K562 (cell line): Measurements from ENCODE around the gene MYO3B. TPM values are rescaled to one million over a fixed set of nuclear protein-coding genes. Genes with fewer than 3 reads are reported as not detected.

Experiments
- ATAC-seq: fragments of 200-7000 bp; cut with Tn5 transposase; 3 replicates; pipeline ENCODE4 v1.9.1; 2020; ENCODE audit warnings: moderate library complexity
- BruUV-seq: library from RNA; stranded (reverse); fragments of 400-500 nt; replicated peaks from 2 replicates; lab custom pipeline; 2021; lab: Mats Ljungman, UMichigan
- CTCF ChIA-PET: fragments of 300-600 bp; formaldehyde crosslinking; extraction: SDS; loops from one replicate; lab custom pipeline; 2021; ENCODE audit warnings: low intra/inter-chr PET ratio; lab: Yijun Ruan, JAX
- POLR2A ChIA-PET: fragments of 300-600, 350-650 bp; sonication (Branson Sonifier 250); formaldehyde crosslinking; extraction: SDS; loops from one replicate; lab custom pipeline; 2021; ENCODE audit warnings: antibody characterized with exemption, inconsistent platforms; lab: Yijun Ruan, JAX
- DNase-seq, 4 experiments: peaks; one replicate each; pipeline versions ENCODE4 v3.0.0 to v3.0.0-alpha.2; 2011 to 2018; ENCODE audit warnings: low spot score in 3 of 4, mixed read lengths in 3 of 4; ENCODE audit errors: extremely low read depth in 1 of 4
- FAIRE-seq: peaks from 2 replicates; lab custom pipeline; 2011; peaks lifted over from hg19 to GRCh38; lab: Jason Lieb, UNC
- H2AFZ ChIP-seq: 2 replicates; pipeline ENCODE4 v1.6.0; 2011; ENCODE audit warnings: low read depth, low read length, control low read depth, inconsistent platforms
- H3K27ac ChIP-seq: fragments of 200-600 bp; 3 replicates; pipeline ENCODE4 v1.8.0; 2011; ENCODE audit warnings: low read depth, mild to moderate bottlenecking, control low read depth, inconsistent platforms, low read length, moderate library complexity, mixed read lengths; ENCODE audit errors: extremely low read depth
- H3K27me3 ChIP-seq, 2 experiments: fragments of 300-600 bp in 1 of 2; 2 replicates in 1 of 2; 3 replicates in 1 of 2; pipeline versions ENCODE4 v1.6.0 to v1.8.0; 2011; ENCODE audit warnings: inconsistent platforms in 2 of 2, low read length in 2 of 2, mild to moderate bottlenecking in 1 of 2, mixed read lengths in 1 of 2, moderate library complexity in 1 of 2; ENCODE audit not compliant: control insufficient read depth in 2 of 2, insufficient read depth in 2 of 2
- H3K36me3 ChIP-seq: fragments of 300-600 bp; 3 replicates; pipeline ENCODE4 v1.8.0; 2011; ENCODE audit warnings: mild to moderate bottlenecking, low read length, inconsistent platforms; ENCODE audit not compliant: control insufficient read depth, insufficient read depth
- H3K4me1 ChIP-seq, 2 experiments: fragments of 200-600 bp in 1 of 2; replicated peaks in 1 of 2; 2 replicates in 1 of 2; 3 replicates in 1 of 2; pipeline versions ENCODE4 v1.5.1 to v1.8.0; 2011; ENCODE audit warnings: inconsistent platforms in 2 of 2, low read length in 2 of 2, mild to moderate bottlenecking in 1 of 2, mixed read lengths in 1 of 2, moderate library complexity in 1 of 2; ENCODE audit not compliant: control insufficient read depth in 2 of 2, insufficient read depth in 2 of 2
- H3K4me2 ChIP-seq: 2 replicates; pipeline ENCODE4 v1.6.1; 2011; ENCODE audit warnings: low read length, control low read depth, inconsistent platforms, mixed read lengths; ENCODE audit not compliant: insufficient read depth
- H3K4me3 ChIP-seq: fragments of 200-600 bp; sonication (generic), shearing (Covaris generic); 2 replicates; pipeline ENCODE4 v1.5.1; 2016; ENCODE audit warnings: control low read depth, inconsistent platforms
- H3K79me2 ChIP-seq: fragments of 200-600 bp; 3 replicates; pipeline ENCODE4 v1.8.0; 2011; ENCODE audit warnings: low read length, inconsistent platforms; ENCODE audit not compliant: control insufficient read depth, insufficient read depth
- H3K9ac ChIP-seq, 2 experiments: 2 replicates each; pipeline versions ENCODE4 v1.6.0 to v1.6.1; 2011; ENCODE audit warnings: low read depth in 2 of 2, low read length in 2 of 2, control low read depth in 1 of 2, inconsistent platforms in 1 of 2, mild to moderate bottlenecking in 1 of 2, mixed read lengths in 1 of 2; ENCODE audit not compliant: insufficient read depth in 1 of 2
- H3K9me1 ChIP-seq: one replicate; pipeline ENCODE4 v1.6.0; 2011; ENCODE audit warnings: inconsistent platforms, mild to moderate bottlenecking, low read length, moderate library complexity; ENCODE audit not compliant: control insufficient read depth, insufficient read depth
- H3K9me3 ChIP-seq: replicated peaks from 2 replicates; pipeline ENCODE4 v1.5.1; 2011; ENCODE audit warnings: low read depth, low read length, inconsistent platforms; ENCODE audit not compliant: control insufficient read depth, insufficient read depth
- H4K20me1 ChIP-seq: replicated peaks from 2 replicates; pipeline ENCODE4 v1.6.1; 2011; ENCODE audit warnings: low read length, inconsistent platforms, mixed read lengths; ENCODE audit not compliant: control insufficient read depth, insufficient read depth
- AFF4 ChIP-seq: sonication (generic); formaldehyde crosslinking; IDR thresholded peaks from 2 replicates; pipeline ENCODE4 v1.8.0; 2023; ENCODE audit warnings: mild to moderate bottlenecking, missing genetic modification reagents
- PREB ChIP-seq: sonication (generic); formaldehyde crosslinking; IDR thresholded peaks from 2 replicates; pipeline ENCODE4 v1.8.1; 2023; ENCODE audit warnings: mild to moderate bottlenecking, missing genetic modification reagents
- whole genome bisulfite sequencing: fragments of 100-300 bp; shearing (Covaris generic); methylation state at CpG from one replicate; pipeline ENCODE4 v1.1.6; 2016; ENCODE audit warnings: low coverage, mixed read lengths; ENCODE audit not compliant: insufficient coverage; ENCODE audit errors: missing lambda C conversion rate; 5-methylcytosine and 5-hydroxymethylcytosine counted together
- in situ Hi-C: fragments of 300-500 bp; cut with MboI; formaldehyde crosslinking; loops from 4 replicates; pipeline ENCODE4 v1.15.0; 2018; ENCODE audit warnings: inconsistent platforms, mixed read lengths
- intact Hi-C: fragments of 100-400 bp; cut with micrococcal nuclease; formaldehyde crosslinking; loops from 2 replicates; pipeline ENCODE4 v1.14.2; 2022
- polyA plus RNA-seq, 8 experiments: library from polyadenylated mRNA; depleted of rRNA in 4 of 8; stranded (reverse) in 5 of 8; unstranded in 3 of 8; fragments of >200 nt; fragmentation: Nextera tagmentation in 2 of 8; fragmentation: Illumina TruSeq in 1 of 8; extraction: Ambion mirVana in 2 of 8; extraction: Trizol in 1 of 8; gene quantifications; 2 replicates each; pipeline versions ENCODE4 v1.2.1 to v1.2.3, GENCODE V29; 2011 to 2014; ENCODE audit warnings: inconsistent platforms in 1 of 8, missing spikeins in 1 of 8
- total RNA-seq, 7 experiments: library from RNA; depleted of rRNA in 6 of 7; stranded (reverse); fragments of >200 nt in 6 of 7; fragmentation: Illumina TruSeq in 2 of 7; extraction: Trizol in 2 of 7; gene quantifications; 2 replicates each; pipeline versions ENCODE4 v1.2.1 to v1.2.3, GENCODE V29; 2011 to 2021; ENCODE audit warnings: low replicate concordance in 1 of 7
- TF ChIP-seq, protein P1 (sequence below): sonication (generic); formaldehyde crosslinking; IDR thresholded peaks from 2 replicates; pipeline ENCODE4 v1.8.0; 2022; ENCODE audit warnings: missing genetic modification reagents, mild to moderate bottlenecking, moderate library complexity, borderline replicate concordance

Gene MYO3B
- total and polyA plus RNA-seq, 9 of the 15 experiments (the other 6 are each of a cell fraction or from before 2014, with no cell fraction given) = 2.7 to 6.5 (median 3.6) TPM

- DNase-seq (no peak), FAIRE-seq (no peak), ATAC-seq (no peak)
- H2AFZ ChIP-seq = no peak overlapping the region
- ChIA-PET POLR2A (interaction anchor here (1.2 to 1.8 kb wide), 2 partner anchors 21 to 56 kb away, joined by 3 to 8 read pairs; no protein-coding TSS in a partner anchor), CTCF (no interaction called here)
- no peak overlapping the region for H3K27ac ChIP-seq
- H3K9me3 ChIP-seq = peaks cover 5% of the 10 kb centered on the region
- H4K20me1 ChIP-seq = no peaks in the 10 kb centered on the region
- no peaks in the 10 kb centered on the region for H3K9me1 ChIP-seq
- H3K79me2 ChIP-seq = no peaks in the 10 kb centered on the region
- H3K9ac ChIP-seq = no peak overlapping the region
- TF ChIP-seq, protein P1, sequence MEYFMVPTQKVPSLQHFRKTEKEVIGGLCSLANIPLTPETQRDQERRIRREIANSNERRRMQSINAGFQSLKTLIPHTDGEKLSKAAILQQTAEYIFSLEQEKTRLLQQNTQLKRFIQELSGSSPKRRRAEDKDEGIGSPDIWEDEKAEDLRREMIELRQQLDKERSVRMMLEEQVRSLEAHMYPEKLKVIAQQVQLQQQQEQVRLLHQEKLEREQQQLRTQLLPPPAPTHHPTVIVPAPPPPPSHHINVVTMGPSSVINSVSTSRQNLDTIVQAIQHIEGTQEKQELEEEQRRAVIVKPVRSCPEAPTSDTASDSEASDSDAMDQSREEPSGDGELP (CRISPR knock-in tag) = no peak
- TF ChIP-seq AFF4 (CRISPR knock-in tag) (no peak), PREB (CRISPR knock-in tag) (no peak)
- no peak overlapping the region for H3K4me2 ChIP-seq
- in situ Hi-C loops (no loop called here), intact Hi-C loops (no loop called here)
- H3K4me3 ChIP-seq = no peak overlapping the region
- H3K36me3 ChIP-seq = no peaks in the 10 kb centered on the region
- H3K27me3 ChIP-seq = no peaks in the 10 kb centered on the region
- 85% methylated on average over 3 of the region's 3 CpGs for WGBS
- peaks cover 0 to 22% of the 10 kb centered on the region in 2 experiments; a peak in 3 of 5 replicates for H3K4me1 ChIP-seq
- BruUV-seq = no TSS peak
Observed at GRCh38 chr2:170297496-170297895, 119.5 kb downstream of the MYO3B start.
